GM21825 (cell line): ENCODE results near the gene NTN3.
"Not testable (repeated sequence)": the region's sequence is repeated elsewhere in the genome, so short reads cannot be mapped to it uniquely, and the experiment has no call there.

Source experiments
- ATAC-seq: cut with Tn5 transposase; IDR thresholded peaks from one replicate; pipeline ENCODE4 v1.9.1; 2021; ENCODE audit warnings: mild to moderate bottlenecking, moderate library complexity; ENCODE audit not compliant: unreplicated experiment

The NTN3 gene

DNA sequence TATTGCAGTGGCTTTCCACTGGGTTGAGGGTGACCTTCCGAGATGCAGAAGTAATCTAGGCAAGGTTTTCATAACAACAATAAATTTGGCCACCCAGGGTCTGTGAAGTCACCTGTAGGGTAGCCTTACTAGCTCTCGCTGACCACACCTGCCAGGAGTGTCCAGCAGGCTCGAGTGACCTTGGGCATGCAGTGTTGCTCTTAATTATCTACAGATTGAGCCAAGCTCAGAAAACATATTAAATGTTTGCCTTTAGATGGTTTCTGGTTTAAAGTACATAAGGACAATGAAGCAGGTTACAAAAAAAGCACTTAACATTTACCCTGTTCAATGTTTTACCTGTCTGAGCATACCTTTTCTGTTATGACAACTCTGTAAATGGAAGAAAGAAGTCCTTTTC, 5.6 kb downstream of the NTN3 start:
- no peak for ATAC-seq

DNA sequence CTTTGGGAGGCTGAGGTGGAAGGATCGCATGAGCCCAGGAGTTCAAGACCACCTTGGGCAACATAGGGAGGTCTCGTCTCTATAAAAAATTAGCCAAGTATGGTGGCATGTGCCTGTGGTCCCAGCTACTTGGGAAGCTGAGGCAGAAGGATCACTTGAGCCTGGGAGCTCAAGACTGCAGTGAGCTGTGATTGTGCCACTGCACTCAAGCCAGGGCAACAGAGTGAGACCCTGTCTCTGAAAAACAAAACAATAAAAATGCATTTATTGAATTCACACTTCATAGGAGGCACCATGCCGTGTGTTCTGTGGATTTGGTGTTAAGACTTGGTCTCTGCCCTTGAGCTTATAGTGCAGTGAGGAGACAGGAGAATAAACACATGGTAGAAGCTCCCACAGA, 6.2 kb downstream of the NTN3 start:
- ATAC-seq, result no peak

DNA sequence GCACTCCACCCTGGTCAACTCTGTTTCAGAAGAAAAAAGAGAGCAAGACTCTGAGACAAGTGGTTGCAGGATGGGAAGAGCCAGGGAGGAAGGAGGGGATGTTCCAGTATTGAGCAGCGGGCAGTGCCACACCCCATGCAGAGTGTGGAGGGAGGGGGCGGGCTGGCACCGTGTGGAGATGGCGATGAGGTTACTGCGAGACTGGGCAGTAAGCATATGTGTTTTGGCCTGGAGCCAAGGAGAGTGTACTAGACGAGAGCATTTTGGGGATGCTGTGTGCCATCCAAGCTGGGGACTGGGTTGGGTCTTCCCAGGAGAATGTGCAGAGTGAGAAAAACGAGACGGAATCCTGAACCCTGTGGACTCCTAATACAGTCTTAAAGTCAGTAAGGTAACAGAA, 7.2 kb downstream of the NTN3 start:
- ATAC-seq, result no peak

DNA sequence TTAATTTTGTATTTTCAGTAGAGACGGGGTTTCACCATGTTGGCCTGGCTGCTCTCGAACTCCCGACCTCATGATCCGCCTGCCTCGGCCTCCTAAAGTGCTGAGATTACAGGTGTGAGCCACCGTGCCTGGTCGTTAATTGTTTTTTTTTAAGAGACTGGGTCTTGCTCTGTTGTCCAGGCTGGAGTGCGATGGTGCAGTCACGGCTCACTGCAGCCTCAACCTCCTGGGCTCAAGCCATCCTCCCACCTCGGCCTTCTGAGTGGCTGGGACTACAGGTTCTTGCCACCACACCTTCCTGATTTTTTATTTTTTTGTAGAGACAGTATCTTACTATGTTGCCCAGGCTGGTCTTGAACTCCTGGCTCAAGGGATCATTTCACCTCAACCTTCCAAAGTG, 8.9 kb downstream of the NTN3 start:
- ATAC-seq, result not testable (repeated sequence)

DNA sequence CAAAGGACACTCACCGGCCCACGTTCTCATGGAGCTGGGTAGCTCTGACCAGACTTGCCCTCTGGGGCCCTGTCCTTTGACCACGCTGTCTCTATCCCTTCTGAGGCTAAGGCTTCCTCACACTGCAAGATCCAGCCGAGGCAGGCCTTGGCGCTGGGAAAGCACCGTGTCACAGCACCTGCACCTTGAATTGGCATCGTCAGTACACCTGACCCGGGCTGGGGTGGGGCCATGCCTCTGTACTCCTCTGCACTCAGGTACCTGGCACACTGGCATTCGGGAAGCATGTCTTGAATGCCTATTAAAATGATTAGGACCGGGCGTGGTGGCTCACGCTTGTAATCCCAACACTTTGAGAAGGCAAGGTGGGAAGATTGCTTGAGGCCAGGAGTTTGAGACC, 9.9 kb downstream of the NTN3 start:
- ATAC-seq, result no peak

DNA sequence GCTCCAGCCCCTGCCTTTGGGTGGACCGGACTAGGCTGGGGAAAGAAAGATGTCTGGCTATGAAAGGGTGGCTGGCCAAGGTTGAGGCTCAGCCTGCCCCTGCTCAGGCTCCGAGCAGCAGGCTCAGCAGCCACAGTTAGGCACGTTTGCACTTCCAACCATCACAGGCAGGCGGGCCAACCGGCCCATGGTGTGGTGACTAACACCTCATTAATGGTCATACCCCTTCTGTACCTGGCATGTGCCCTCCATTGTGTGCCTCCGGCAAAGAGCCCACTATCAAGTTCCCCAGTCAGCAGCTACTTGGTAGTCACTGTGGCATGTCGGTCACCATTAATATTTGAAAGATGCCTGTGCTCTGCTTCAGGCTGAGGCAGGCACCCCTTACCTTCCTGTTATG, 10.6 kb downstream of the NTN3 start:
- ATAC-seq, result no peak

DNA sequence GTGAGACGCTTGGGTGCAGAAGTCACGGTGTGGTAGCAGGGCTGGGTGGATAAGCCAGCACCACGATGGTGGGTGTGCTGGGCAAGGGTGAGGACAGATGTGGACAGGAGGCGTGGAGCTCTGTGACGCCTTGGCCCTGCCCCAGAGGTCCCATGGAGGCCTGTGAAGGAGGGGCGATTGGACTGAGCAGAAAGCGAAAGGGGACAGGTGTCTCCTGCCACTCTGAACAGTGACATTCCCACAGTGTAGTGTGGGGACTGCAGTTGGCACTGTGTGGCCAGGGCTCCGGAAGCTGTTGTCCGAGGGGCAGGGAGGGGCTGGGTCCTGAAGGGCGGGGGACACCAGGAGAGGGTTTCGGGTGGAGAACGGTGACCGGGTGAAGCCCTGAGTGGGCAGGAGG, 11.2 kb downstream of the NTN3 start:
- ATAC-seq, result no peak

DNA sequence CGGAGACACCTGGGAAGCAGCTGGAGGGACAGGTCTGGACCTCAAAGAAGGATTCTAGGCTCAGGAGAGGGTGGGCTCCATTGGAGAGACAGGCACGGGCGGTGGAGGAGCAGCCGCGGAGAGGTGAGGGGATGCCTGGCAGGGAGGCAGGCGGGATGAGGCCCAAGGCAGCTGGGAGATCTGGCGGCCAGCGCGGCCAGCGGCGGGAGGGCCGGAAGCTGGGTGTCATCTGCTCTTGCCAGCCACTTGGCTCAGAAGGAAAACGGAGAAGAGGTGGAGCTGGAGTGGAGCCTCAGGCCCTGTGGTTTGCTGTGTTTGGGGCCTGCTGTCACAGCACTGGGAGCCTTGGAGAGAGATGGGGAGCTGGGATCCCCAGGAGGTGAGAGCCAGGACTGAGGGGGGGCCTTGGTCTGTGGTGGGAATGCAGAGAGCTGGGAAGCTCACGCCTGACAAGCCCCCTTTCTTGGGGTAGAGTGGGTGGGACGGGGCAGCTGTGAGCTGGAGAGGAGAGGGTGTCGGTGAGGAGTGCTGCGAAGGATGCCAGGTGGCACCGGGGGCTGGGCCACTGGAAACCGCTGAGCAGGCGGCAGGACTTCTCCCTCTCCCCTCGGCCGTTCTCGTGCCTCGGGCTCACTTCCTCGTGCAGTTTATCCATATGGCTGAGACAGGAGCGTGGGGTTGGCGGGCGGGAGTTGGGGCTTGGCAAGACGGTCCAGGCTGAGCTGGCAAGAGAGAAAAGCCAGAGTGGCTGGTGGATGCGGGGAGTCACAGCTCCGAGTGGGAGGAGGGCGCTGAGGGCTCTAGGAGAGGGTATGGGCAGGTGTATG, 11.8 kb downstream of the NTN3 start:
- no peak for ATAC-seq

DNA sequence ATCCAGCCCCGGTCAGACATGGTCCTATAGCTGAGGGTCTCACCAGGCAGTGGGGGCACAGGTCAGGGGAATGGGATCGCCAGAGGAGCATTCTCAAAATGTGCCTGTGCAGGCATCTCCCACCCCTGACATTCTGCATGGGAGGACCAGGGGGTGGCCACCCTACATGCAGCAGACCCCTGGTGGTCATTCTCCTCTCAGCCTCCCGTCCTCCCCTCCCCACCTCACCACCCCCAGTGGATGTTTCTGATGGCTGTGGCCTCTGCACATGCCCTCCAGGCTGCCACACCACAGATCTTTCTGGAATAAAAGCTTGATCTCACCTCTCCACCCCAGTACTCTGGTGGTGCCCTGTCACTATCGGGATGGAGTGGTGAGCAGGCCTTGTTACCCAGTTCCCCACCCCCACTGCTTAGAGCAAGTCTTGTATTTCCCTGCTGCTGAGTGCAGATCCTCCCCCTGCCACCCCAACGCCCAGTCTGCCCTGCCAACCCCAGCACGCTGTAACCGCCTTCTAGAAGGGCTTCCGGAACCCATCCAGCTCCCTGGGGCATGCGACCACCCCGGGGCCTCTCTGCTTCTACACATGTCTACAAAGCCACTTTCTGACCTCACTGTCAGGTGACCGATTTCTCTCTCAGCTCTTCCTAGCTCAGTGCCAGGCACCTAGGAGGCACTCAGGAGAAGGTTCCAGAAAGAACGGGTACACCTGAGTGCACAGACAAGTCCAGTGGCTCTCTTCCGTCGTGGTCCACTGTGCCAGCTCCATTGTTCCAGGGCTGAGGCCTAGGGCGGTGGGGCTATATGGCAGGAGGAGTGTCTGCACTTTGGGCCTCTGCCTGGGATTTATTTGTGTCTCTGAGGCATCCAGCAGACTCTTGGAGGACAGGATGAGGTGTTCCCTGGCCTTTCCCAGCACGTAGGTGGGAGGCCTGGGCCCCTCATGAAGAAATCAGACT, 13.1 kb downstream of the NTN3 start:
- ATAC-seq, result no peak

DNA sequence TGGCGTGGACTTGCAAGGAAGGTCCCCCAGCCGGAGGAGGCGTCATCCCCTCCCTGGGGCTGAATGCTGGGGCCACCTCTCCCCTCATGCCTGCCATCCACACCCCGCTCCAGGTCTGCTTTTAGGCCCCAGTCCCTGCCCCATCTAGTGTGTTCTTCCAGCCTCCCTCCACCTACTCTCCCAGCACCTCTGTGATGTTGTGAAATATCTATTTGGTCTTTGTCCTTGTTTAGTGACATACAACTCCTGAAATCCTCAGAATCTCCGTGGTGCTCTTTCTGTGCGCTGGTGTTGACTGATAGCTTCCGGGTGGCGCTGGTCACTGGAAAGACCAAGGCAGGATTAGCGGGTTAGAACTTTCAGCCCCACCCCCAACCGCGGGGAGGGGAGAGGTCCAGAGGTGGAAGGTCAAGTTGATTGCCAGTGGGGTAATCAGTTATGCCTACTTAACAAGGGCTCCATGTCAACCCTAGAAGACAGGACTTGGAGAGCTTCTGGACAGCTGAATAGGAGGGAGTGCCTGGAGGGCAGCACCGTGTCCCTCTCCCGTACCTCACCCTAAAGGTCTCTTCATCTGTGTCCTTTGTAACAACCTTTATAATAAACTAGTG, 13.9 kb downstream of the NTN3 start:
- ATAC-seq, result no peak

DNA sequence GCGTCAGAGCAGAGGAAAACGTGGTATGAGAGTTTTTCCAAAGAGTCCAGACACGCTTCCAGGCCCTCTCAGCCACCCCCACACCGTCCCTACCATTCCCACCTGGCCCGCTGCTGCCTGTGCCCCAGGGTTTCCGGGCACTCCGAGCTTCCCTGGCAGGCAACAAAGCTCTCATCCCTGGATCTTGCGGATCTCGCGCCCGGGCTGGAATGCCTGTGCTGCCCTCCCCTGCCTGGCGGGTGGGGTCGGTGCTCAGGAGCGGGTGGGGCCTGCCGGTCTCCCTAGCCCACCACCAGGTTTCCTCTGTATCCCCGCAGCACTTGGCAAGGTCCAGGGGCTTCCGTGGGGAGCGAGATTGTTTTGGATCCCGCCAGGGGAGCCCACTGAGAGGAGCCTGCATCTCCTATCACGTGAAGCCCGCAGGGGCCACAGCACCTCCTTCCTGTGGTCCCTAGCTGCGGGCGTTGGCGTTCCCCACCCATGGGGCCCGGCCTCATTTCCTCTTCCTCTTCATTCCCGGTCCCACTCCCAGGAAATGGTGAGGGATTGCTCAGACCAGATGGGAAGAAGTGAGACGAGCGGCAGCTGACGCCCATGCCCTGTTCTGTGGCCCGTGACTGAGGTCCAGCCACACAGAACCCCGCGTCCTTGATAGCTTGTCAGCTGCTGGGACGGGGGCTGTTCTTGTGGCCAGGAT, 14.9 kb downstream of the NTN3 start:
- ATAC-seq, result no peak

DNA sequence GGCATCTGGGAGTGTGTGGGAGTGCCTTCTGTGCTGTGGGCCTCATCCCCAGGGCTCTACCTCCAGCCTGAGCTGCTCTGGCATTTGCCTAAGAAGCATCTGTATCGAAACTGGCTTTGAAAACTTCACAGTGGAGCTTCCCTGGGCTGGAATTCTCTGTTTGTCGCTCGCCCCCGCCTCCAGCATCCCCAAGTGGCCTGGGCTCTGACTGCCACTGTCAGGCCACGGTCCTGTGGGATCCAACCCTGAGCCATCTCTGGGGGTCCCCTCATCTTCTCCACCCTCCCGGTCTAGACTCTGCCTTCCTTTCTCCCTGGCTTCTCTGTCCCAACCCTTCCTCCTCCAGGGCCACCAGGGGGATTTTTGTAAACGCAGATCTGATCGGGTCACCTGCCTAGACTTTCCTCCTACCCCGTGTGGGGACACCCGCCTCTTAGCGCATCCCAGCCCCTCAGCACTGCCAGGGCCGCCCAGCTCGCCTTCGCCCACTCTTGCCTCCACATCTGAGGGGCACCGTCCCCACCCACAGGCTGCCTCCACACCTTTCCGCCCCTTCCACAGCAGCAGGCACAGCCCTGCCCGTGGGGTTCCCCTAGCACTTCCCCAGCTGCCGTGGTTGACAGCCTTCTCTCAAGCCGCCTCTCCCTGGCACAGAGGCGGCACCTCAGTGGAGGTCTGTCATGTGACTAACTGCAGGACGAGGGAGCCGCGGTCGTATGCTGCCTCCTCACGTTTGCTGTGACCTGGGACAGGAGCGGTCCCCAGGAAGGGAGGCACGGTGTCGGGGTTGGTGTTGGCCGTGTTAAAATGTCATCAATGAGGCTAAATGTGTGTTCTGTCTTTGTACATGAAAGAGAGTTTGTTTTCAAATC, 15.8 kb downstream of the NTN3 start:
- peak; percentile 56 for ATAC-seq

DNA sequence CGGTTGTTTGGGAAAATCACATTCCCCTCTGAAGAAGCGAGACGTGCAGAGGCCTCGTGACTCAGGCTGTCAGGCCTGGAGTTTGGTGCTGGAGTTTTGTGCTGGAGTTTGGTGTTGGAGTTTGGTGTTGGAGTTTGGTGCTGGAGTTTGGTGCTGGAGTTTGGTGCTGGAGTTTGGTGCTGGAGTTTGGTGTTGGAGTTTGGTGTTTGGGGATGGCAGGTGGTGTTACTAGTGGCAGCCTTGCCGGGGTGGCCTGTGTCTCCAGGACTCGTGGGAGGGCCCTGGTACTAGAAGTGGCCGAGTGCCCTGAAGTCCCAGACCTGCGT, 16.4 kb downstream of the NTN3 start:
- no peak for ATAC-seq

DNA sequence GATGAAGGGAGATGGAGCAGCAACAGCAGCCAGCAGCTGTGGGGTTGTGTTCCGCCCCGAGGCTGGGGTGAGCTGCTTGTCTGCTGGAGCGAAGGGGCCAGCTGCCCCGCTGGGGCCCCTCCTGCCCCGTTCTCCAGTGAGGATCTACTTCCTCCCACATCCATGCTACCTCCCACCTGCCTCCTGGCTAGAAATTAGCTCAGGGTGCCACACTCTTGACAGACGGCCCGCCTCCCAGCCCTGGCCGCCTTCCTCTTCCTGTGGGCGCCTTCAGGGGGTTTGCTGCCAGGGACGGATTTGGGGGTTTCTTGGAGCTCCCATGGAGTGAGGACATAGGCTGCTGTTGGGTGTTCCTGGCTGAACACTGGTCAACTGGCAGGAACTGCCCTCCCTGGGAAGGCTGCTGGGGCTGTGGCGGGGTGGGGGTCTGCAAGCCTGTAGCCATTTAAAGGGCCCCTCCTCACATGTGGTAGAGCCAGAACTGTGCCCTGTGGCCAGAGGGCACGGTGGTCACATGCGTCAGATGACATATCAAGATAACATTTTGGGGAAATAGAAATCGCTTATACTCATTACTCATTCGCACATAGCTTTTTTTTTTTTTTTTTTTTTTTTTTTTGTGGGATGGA, 16.9 kb downstream of the NTN3 start:
- ATAC-seq, result no peak

DNA sequence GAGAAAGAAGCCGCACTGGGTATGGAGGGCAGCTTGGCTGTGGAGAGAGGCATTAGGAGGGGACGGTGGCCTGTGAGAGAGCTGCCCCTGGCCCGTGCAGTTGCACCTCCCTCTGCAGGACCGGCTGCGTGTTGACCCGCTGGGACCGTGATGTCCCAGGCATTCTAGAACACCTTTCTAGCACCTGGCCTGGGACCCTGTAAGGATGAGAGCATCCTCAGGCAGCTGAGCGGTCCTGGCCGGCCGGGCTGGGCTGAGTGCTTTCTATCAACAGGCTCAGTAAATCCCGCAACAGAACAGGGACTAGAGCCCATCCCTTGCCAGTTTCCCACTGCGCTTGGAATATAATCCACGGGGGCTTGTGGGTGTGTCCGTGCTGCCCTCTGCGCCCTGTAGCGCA, 18.5 kb downstream of the NTN3 start:
- no peak for ATAC-seq

DNA sequence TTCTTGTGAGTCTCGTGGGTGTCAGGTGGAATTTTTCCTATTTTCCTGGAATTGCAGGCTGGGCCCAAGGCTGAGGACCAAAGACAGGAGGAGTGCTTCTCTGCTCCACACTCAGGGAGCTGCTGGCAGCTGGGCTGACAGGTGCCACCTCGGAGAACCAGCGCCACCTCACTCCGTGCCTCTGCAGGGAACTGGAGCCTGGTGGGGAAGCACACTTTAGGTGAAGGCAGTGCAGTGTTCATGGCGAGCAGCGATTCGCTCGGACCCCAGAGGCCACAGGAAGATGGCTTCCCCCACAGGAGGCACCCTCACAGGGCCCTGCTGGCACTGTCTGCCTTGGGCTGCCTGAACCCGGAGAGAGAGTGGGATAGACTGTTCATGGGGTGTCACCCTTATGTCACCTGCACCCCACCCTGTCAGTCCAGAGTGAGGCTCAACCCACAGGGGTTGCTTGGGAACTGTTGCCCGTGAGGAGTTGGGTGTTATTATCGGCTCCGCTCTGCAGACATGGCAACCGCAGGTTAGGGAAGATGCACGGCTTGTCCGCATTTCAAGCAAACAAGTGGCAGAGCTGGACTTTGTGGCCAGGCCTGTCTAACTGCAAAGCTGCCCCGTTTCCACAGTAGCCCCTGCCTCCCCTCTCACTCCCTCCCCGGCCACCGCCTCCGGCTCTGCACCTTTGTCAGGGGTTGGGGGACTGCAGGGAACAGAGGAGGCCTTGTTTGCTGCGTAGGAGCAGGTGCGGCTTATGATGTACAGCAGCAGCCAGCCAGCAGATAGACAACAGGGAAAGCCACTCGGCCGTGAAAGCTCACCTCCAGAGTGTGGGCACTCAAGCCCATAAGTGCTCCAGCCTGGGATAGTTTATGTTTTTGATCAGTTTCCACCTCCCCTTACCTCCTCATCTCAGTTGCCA, 19.4 kb downstream of the NTN3 start:
- no peak for ATAC-seq

DNA sequence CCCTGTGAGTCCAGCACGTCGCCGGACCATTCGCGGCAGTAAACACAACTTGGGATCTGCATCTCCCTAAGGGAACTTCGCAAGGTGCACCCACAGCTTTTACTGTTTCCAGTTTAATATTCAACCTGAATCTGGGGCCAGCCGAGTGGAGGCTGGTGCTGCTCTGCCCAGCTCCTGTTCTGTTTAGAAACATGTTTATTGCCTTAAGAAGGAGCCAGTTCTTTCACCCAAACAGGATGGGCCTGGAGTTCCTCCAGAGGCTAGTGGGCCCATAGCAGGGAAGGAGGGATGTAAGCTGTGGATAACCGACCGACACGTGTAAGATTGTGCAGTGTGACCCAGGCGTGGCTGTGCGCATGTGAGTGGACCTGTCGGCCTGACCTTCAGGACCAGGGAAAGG, 21.2 kb downstream of the NTN3 start:
- no peak for ATAC-seq

DNA sequence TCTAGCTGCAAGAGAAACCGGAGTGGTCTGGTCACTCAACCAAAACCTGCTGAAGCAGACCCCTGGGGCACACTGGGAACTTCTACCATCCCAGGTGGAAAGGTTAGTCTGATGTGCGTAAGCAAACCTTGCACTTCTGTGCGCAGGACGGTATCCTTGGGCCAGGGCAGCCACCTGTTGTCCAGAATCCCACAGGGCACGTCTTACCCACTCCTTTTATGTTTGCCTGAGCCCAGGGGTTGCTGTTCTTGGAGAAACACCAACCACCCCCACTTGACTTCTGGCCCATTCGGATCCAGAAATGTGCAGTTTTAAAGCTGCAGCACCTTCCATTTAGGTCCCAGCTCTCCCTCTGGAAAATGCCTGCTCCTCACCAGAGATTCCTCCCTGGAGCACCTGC, 22.5 kb downstream of the NTN3 start:
- ATAC-seq, result no peak

DNA sequence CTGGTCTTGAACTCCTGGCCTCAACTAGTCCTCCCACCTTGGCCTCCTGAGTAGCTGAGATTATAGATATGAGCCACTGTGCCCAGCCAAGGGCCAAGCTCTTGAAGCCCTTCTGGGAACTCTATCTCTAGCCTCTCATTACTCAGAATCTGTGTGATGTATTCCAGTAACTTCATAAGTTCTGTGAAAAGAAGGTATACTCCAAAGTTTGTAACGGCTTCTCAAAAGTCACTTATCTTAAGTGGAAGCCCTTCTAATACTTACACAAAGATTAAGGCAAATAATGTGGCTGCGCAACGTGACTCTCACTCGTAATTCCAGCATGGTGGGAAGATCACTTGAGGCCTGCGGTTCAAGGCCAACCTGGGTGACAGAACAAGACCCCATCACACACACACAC, 23.5 kb downstream of the NTN3 start:
- no peak for ATAC-seq
